HepG2 (cell line): ENCODE measurements around the gene MLLT10. TPM values are rescaled to one million over a fixed set of nuclear protein-coding genes. Genes with fewer than 3 reads are reported as not detected.

Experiments
- CREBL2 ChIP-seq: sonication (generic); formaldehyde crosslinking; IDR thresholded peaks from 2 replicates; pipeline ENCODE4 v1.8.1; 2023; ENCODE audit warnings: missing genetic modification reagents, mild to moderate bottlenecking, borderline replicate concordance
- CSRNP1 ChIP-seq: sonication (generic); formaldehyde crosslinking; IDR thresholded peaks from 2 replicates; pipeline ENCODE4 v1.8.1; 2023; ENCODE audit warnings: mild to moderate bottlenecking, missing genetic modification reagents
- GTF2F1 ChIP-seq: fragments of 150-350 bp; IDR thresholded peaks from 2 replicates; pipeline ENCODE4 v1.6.1; 2014; ENCODE audit warnings: low read length
- GZF1 ChIP-seq: sonication (generic); formaldehyde crosslinking; IDR thresholded peaks from 2 replicates; pipeline ENCODE4 v1.5.1; 2020; ENCODE audit warnings: mild to moderate bottlenecking, missing genetic modification reagents
- HBP1 ChIP-seq: IDR thresholded peaks from 2 replicates; pipeline ENCODE4 v1.6.1; 2016; ENCODE audit warnings: low read depth, control low read depth
- KDM3A ChIP-seq: IDR thresholded peaks from 2 replicates; pipeline ENCODE4 v1.6.1; 2018; ENCODE audit warnings: low read depth, missing compliant biosample characterization
- KLF15 ChIP-seq: sonication (generic); formaldehyde crosslinking; IDR thresholded peaks from 2 replicates; pipeline ENCODE4 v1.8.1; 2023; ENCODE audit warnings: borderline replicate concordance, mild to moderate bottlenecking, inconsistent platforms, missing genetic modification reagents, mixed read lengths
- NR2C2 ChIP-seq: sonication (generic); formaldehyde crosslinking; IDR thresholded peaks from 2 replicates; pipeline ENCODE4 v1.4.0; 2020; ENCODE audit warnings: missing genetic modification reagents, mild to moderate bottlenecking, moderate library complexity, borderline replicate concordance
- PCBP1 ChIP-seq: fragments of 200-400 bp; formaldehyde crosslinking; IDR thresholded peaks from 2 replicates; pipeline ENCODE4 v1.6.1; 2017; ENCODE audit warnings: mild to moderate bottlenecking, low read depth, low read length, borderline replicate concordance
- POLR2A ChIP-seq, 2 experiments: IDR thresholded peaks; 2 replicates each; pipeline ENCODE4 v1.6.1; 2011; ENCODE audit warnings: low read depth in 2 of 2, low read length in 2 of 2, mild to moderate bottlenecking in 1 of 2, moderate library complexity in 1 of 2; ENCODE audit not compliant: insufficient read depth in 1 of 2
- TEAD3 ChIP-seq: optimal IDR thresholded peaks from 2 replicates; pipeline ENCODE3; 2016; ENCODE audit warnings: borderline replicate concordance
- ZNF17 ChIP-seq: sonication (generic); formaldehyde crosslinking; IDR thresholded peaks from 2 replicates; pipeline ENCODE4 v1.5.0; 2020; ENCODE audit warnings: mild to moderate bottlenecking, missing genetic modification reagents
- ZNF607 ChIP-seq: sonication (generic); formaldehyde crosslinking; IDR thresholded peaks from 2 replicates; pipeline ENCODE4 v1.5.1; 2020; ENCODE audit warnings: missing genetic modification reagents, mild to moderate bottlenecking, borderline replicate concordance
- ZNF687 ChIP-seq: sonication (generic); formaldehyde crosslinking; IDR thresholded peaks from 2 replicates; pipeline ENCODE4 v1.5.1; 2020; ENCODE audit warnings: mild to moderate bottlenecking, missing genetic modification reagents, moderate library complexity
- ZNF704 ChIP-seq: sonication (generic); formaldehyde crosslinking; IDR thresholded peaks from 2 replicates; pipeline ENCODE4 v1.8.1; 2023; ENCODE audit warnings: mild to moderate bottlenecking, inconsistent platforms, moderate library complexity, missing genetic modification reagents, borderline replicate concordance
- ZNF788 ChIP-seq: sonication (generic); formaldehyde crosslinking; IDR thresholded peaks from 2 replicates; pipeline ENCODE4 v1.5.0; 2020; ENCODE audit warnings: mild to moderate bottlenecking, missing genetic modification reagents, borderline replicate concordance
- polyA plus RNA-seq, 8 experiments: library from polyadenylated mRNA; depleted of rRNA in 3 of 8; stranded (reverse) in 7 of 8; unstranded in 1 of 8; fragments of >200 nt; fragmentation: Illumina TruSeq in 4 of 8; extraction: Trizol in 4 of 8; gene quantifications; 2 replicates each; pipeline versions ENCODE4 v1.2.1 to v1.2.3, GENCODE V29; 2011 to 2016; ENCODE audit warnings: low read depth in 4 of 8, missing spikeins in 1 of 8, mixed read lengths in 1 of 8; ENCODE audit not compliant: insufficient read depth in 1 of 8
- total RNA-seq, 5 experiments: library from RNA; depleted of rRNA; stranded (reverse); fragments of >200 nt; fragmentation: Illumina TruSeq; extraction: Trizol; gene quantifications; 2 replicates each; pipeline ENCODE4 v1.2.3, GENCODE V29; 2016; ENCODE audit warnings: low read depth in 1 of 5
- TF ChIP-seq, protein P1 (sequence below): IDR thresholded peaks from 2 replicates; pipeline ENCODE4 v1.6.1; 2016; ENCODE audit warnings: mild to moderate bottlenecking

MLLT10 gene
- total and polyA plus RNA-seq, 2 of the 13 experiments (the other 11 are each of a cell fraction or from before 2014, with no cell fraction given): 51.3 to 84.1 TPM

DNA sequence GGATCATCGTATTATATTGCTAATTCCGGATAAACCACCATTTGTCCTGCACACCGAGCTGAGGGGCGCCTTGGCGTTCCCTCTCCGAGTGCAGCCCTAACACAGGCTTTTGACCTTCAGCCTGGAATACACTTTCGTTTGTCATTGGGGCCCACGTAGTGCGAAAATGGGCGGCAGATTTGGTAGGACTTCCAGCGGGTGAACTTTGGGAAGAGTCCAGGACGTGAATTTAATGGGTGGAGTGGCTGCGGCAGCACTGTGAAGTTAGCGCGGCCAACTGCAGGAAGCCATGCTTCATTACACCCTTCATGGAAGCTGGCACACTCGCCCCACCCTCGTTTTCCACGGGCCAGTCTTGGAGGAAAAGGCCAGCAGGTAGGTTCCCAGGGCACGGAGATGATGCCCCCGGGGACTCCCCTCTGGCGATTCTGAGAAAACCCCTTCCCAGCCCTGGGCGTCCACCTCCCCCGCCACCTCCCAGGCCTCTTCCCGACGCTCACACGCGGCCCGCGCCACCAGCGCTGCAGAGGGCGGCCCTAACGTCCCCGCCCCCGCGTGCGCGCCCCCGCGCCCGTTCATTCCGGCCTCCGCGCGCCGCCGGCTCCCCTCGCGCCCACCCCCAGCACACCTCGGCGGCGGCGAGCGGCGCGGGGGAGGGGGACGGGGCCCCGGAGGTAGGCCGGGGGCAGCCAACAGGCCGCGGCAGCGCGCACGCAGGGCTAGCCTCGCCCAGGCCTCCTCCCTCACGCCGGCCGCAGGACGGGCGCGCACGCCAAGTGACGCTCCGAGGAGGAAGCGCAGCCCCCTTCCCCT lies at the start of gene MLLT10 (continued):
- TF ChIP-seq HBP1 (CRISPR knock-in tag) (peak; percentile 69), ZNF788 (CRISPR knock-in tag) (peak; percentile 47; the same call in 1 of the 2 replicates), KDM3A (CRISPR knock-in tag) (0 out of 2 replicates have a peak, but pooled peaks have one; percentile 27), ZNF687 (peak; percentile 94), PCBP1 (0 out of 2 replicates have a peak, but pooled peaks have one; percentile 30), NR2C2 (peak; percentile 45), ZNF704 (CRISPR knock-in tag) (no peak), POLR2A (IDR thresholded peaks at IDR 0.05; ENCODE audit: insufficient read depth in 1 of 2, low read depth in 2 of 2, low read length in 2 of 2) (peak in 1 of 2 experiments; percentile 91; a peak in 2 of 4 replicates), GZF1 (CRISPR knock-in tag) (0 out of 2 replicates have a peak, but pooled peaks have one; percentile 70), GTF2F1 (no peak), CSRNP1 (CRISPR knock-in tag) (peak; percentile 51; the same call in 1 of the 2 replicates), TEAD3 (CRISPR knock-in tag) (peak; percentile 31), ZNF17 (no peak), CREBL2 (CRISPR knock-in tag) (0 out of 2 replicates have a peak, but pooled peaks have one; percentile 33), ZNF607 (CRISPR knock-in tag) (no peak; the same call in 1 of the 2 replicates), KLF15 (no peak)
- TF ChIP-seq, protein P1, sequence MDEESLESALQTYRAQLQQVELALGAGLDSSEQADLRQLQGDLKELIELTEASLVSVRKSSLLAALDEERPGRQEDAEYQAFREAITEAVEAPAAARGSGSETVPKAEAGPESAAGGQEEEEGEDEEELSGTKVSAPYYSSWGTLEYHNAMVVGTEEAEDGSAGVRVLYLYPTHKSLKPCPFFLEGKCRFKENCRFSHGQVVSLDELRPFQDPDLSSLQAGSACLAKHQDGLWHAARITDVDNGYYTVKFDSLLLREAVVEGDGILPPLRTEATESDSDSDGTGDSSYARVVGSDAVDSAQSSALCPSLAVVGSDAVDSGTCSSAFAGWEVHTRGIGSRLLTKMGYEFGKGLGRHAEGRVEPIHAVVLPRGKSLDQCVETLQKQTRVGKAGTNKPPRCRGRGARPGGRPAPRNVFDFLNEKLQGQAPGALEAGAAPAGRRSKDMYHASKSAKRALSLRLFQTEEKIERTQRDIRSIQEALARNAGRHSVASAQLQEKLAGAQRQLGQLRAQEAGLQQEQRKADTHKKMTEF (CRISPR knock-in tag): peak; percentile 83
